ENCODE results near the gene AHI1.

DNA sequence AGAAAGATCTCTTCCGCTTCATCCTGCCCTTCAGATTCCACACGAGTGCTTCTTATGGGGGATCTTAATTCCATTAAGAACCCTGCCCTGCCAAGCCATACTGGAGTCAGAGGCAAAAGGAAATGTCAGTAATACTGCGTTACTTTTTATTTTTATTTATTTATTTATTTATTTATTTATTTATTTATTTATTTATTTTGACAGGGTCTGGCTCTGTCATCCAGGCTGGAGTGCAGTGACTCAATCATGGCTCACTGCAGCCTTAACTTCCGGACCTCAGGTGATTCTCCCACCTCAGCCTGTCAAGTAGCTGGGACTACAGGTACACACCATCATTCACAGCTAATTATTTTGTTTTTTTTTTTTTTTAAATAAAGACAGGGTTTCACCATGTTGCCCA, 236.9 kb downstream of the AHI1 start:
- TF ChIP-seq, protein P1, sequence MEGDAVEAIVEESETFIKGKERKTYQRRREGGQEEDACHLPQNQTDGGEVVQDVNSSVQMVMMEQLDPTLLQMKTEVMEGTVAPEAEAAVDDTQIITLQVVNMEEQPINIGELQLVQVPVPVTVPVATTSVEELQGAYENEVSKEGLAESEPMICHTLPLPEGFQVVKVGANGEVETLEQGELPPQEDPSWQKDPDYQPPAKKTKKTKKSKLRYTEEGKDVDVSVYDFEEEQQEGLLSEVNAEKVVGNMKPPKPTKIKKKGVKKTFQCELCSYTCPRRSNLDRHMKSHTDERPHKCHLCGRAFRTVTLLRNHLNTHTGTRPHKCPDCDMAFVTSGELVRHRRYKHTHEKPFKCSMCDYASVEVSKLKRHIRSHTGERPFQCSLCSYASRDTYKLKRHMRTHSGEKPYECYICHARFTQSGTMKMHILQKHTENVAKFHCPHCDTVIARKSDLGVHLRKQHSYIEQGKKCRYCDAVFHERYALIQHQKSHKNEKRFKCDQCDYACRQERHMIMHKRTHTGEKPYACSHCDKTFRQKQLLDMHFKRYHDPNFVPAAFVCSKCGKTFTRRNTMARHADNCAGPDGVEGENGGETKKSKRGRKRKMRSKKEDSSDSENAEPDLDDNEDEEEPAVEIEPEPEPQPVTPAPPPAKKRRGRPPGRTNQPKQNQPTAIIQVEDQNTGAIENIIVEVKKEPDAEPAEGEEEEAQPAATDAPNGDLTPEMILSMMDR (conservative IDR thresholded peaks at IDR 0.05; ENCODE audit: low read depth, low read length): no peak
- TF ChIP-seq EZH2 (IDR thresholded peaks at IDR 0.05; ENCODE audit: low read length, unreplicated experiment) (no peak), EZH2phosphoT487 (IDR thresholded peaks at IDR 0.05; ENCODE audit: borderline replicate concordance, low read length) (no peak)

Data from PC-3 (cell line).